Endodermal cell (in vitro differentiated cells): ENCODE measurements around the gene ABCC6. TPM values are rescaled to one million over a fixed set of nuclear protein-coding genes. Genes with fewer than 3 reads are reported as not detected.
A peak's percentile ranks its signal among the peaks of the same experiment; 100 is the strongest.
"Not testable (repeated sequence)": the region's sequence is repeated elsewhere in the genome, so short reads cannot be mapped to it uniquely, and the experiment has no call there.

Experiments
- DNase-seq: peaks from one replicate; pipeline ENCODE4 v3.0.0-alpha.2; 2017
- H3K27ac ChIP-seq: 2 replicates; pipeline ENCODE4 v1.5.1; 2013; ENCODE audit warnings: mild to moderate bottlenecking, low read depth, low read length, moderate library complexity
- H3K27me3 ChIP-seq: 2 replicates; pipeline ENCODE4 v1.6.1; 2013; ENCODE audit warnings: mild to moderate bottlenecking, low read length, moderate library complexity; ENCODE audit not compliant: insufficient read depth, control insufficient read depth, poor library complexity, severe bottlenecking
- H3K36me3 ChIP-seq: 2 replicates; pipeline ENCODE4 v1.7.0; 2013; ENCODE audit warnings: mild to moderate bottlenecking, low read length, moderate library complexity; ENCODE audit not compliant: control insufficient read depth, insufficient read depth
- H3K4me1 ChIP-seq: one replicate; pipeline ENCODE4 v1.7.0; 2013; ENCODE audit warnings: low read length; ENCODE audit not compliant: control insufficient read depth, insufficient read depth
- H3K4me3 ChIP-seq: 2 replicates; pipeline ENCODE4 v1.5.1; 2013; ENCODE audit warnings: mild to moderate bottlenecking, low read length, moderate library complexity
- H3K9ac ChIP-seq: 2 replicates; pipeline ENCODE4 v1.6.1; 2013; ENCODE audit warnings: mild to moderate bottlenecking, low read length, moderate library complexity; ENCODE audit not compliant: poor library complexity, severe bottlenecking; ENCODE audit errors: extremely low read depth
- H3K9me3 ChIP-seq: 2 replicates; pipeline ENCODE4 v1.6.1; 2013; ENCODE audit warnings: mild to moderate bottlenecking, low read length, moderate library complexity; ENCODE audit not compliant: control insufficient read depth
- H3K27ac Mint-ChIP-seq: 2 replicates; pipeline ENCODE4 v1.8.0; 2020; ENCODE audit warnings: mixed read lengths
- H3K27me3 Mint-ChIP-seq: 2 replicates; pipeline ENCODE4 v1.8.0; 2021; ENCODE audit warnings: mild to moderate bottlenecking, mixed read lengths; ENCODE audit not compliant: insufficient read depth
- H3K36me3 Mint-ChIP-seq: 2 replicates; pipeline ENCODE4 v1.8.0; 2020; ENCODE audit warnings: low read depth, mixed read lengths
- H3K4me1 Mint-ChIP-seq: 2 replicates; pipeline ENCODE4 v1.8.0; 2020; ENCODE audit warnings: mixed read lengths
- H3K4me3 Mint-ChIP-seq: 2 replicates; pipeline ENCODE4 v1.8.0; 2020; ENCODE audit warnings: mild to moderate bottlenecking, moderate library complexity, mixed read lengths
- H3K9me3 Mint-ChIP-seq: 2 replicates; pipeline ENCODE4 v1.8.0; 2020; ENCODE audit warnings: mild to moderate bottlenecking, mixed read lengths
- WGBS, 2 experiments: methylation state at CpG; one replicate each; pipeline versions ENCODE4 v1.1.5 to v1.1.7; 2013; ENCODE audit warnings: missing lambda C conversion rate in 2 of 2, mixed read lengths in 1 of 2; ENCODE audit not compliant: insufficient coverage in 1 of 2, insufficient read length in 1 of 2; 5-methylcytosine and 5-hydroxymethylcytosine counted together
- long read RNA-seq, 4 experiments: library from polyadenylated mRNA in 2 of 4; library from RNA in 1 of 4; library from capped mRNA in 1 of 4; stranded (forward) in 3 of 4; unstranded in 1 of 4; transcript quantifications; one replicate each; pipeline ENCODE4 v2.0.0, GENCODE V29; 2020 to 2021; ENCODE audit warnings: inconsistent platforms in 1 of 4
- polyA plus RNA-seq, 2 experiments: library from polyadenylated mRNA; stranded (reverse); fragments of 50-300 nt; gene quantifications; one replicate each; pipeline ENCODE4 v1.2.3, GENCODE V29; 2013
- total RNA-seq, 2 donors: library from RNA; stranded (reverse); fragmentation: NEBNext Ultra II Directional in 1 of 2; extraction: Animal tissue kit (Norgen Biotek cat#: 25700) in 1 of 2; gene quantifications; 2 replicates in 1 of 2; 3 replicates in 1 of 2; pipeline ENCODE4 v1.2.1, GENCODE V29; 2021

The ABCC6 gene
- 1 to 10 TPM; 6.5 to 7.8 TPM for total RNA-seq
- polyA plus RNA-seq (2013, experiment 1 of 2), result 4.4 TPM
- 4.1 TPM for polyA plus RNA-seq (2013, experiment 2 of 2)
- long read RNA-seq, experiment 1, partial matches to known transcripts, result 1 of 4 reads
- long read RNA-seq, experiment 1, other reads (novel, unspliced or antisense), result 0 of 4 reads
- long read RNA-seq, experiment 2, full-length matches to known transcripts, result 3 of 5 reads
- long read RNA-seq, experiment 2, partial matches to known transcripts, result 0 of 5 reads
- long read RNA-seq, experiment 2, other reads (novel, unspliced or antisense), result 2 of 5 reads
- long read RNA-seq, experiment 3, partial matches to known transcripts, result 1 of 3 reads
- long read RNA-seq, experiment 3, other reads (novel, unspliced or antisense), result 2 of 3 reads
- long read RNA-seq, experiment 4, partial matches to known transcripts, result 0 of 1 reads
- long read RNA-seq, experiment 4, other reads (novel, unspliced or antisense), result 0 of 1 reads

DNA sequence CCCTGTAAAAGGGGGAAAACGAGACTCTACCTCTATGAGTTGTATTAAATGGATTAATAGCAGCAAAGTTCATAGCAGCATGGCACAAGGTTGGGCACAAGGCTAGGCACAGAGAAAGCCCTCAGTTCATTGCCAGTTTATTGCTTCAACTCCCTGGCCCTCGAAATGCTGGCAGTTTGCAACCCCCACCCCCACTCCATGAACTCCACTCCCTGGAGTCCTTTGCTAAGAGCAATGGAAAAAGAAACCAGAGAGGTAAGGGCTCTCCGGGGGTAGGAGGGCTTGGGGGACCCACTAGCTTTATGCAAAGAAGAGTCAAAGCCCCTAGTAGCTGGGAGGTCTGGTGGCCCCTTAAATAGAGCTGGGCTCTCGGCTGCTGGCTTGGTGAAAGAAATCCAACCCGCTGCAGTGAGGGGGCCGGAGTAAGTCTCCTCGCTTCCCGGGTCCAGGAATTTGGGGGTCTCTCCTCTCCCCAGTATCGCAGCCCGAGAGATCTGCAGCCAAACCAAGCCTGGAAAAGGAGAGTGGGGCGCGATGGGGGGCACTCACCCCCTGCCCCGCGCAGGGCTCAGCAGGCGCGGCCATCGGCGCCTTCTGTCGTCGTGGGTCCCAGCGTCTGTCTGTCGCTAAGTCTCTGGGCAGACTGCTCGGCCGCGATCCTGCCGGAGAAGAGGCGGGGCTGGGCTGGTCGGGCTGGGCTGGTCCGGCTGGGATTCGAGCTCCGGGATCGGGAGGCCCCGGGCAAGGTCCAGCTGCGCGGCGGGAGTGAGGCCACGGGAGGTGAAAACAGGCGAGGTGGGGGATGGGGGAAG, at the start of gene ABCC6:
ABCC6 (minus strand) TSS at position 645 of the 812 bp plus-strand sequence; CDS start at position 585, 60 bp downstream.
- 12% methylated on average over 12 of the region's 38 CpGs; no CpG with 5 or more reads in 1 of the 2 experiments for WGBS, 2 experiments
- not testable (repeated sequence) for H3K9me3 Mint-ChIP-seq, H3K27me3 ChIP-seq, H3K36me3 Mint-ChIP-seq, H3K4me1 ChIP-seq, DNase-seq, H3K9me3 ChIP-seq, H3K27ac ChIP-seq, H3K36me3 ChIP-seq, H3K27me3 Mint-ChIP-seq, H3K4me1 Mint-ChIP-seq, H3K9ac ChIP-seq, H3K27ac Mint-ChIP-seq, H3K4me3 ChIP-seq
- peak within 1 kb of the TSS; percentile 48 for H3K4me3 Mint-ChIP-seq

DNA sequence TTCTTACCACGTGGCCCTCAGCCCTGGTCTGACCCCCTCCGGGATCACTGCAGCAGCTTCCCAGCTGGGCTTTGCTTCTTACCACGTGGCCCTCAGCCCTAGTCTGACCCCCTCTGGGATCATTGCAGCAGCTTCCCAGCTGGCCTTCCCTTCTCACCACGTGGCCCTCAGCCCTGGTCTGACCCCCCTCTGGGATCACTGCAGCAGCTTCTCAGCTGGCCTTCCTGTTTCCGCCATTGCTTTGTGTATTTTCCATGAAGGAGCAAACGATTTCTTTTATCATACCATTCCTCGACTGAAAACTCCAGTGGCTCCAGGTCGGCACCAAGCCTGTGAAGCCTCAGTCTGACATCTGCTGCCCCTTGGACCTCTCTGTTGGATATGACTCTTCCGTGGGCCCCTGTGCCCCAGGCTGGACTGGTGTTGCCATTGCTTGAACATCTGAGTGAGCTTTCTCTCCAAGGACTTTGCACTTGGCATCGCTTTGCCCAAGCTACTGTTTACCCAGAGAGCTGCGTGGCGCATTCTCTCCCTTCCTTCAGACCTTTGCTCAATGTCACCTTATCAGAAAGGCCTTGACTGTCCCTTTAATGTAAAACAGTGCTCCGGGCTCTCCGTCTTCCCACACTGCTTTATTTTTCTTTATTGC, 49.4 kb upstream of the ABCC6 start:
- not testable (repeated sequence) for H3K9me3 ChIP-seq, H3K4me3 Mint-ChIP-seq, DNase-seq, H3K27ac Mint-ChIP-seq, H3K36me3 ChIP-seq, H3K27me3 Mint-ChIP-seq, H3K27me3 ChIP-seq, H3K4me1 ChIP-seq, H3K36me3 Mint-ChIP-seq, H3K27ac ChIP-seq, H3K4me3 ChIP-seq, H3K4me1 Mint-ChIP-seq, H3K9me3 Mint-ChIP-seq, H3K9ac ChIP-seq
- no CpG with 5 or more reads among the region's 14 CpGs for WGBS, 2 experiments

DNA sequence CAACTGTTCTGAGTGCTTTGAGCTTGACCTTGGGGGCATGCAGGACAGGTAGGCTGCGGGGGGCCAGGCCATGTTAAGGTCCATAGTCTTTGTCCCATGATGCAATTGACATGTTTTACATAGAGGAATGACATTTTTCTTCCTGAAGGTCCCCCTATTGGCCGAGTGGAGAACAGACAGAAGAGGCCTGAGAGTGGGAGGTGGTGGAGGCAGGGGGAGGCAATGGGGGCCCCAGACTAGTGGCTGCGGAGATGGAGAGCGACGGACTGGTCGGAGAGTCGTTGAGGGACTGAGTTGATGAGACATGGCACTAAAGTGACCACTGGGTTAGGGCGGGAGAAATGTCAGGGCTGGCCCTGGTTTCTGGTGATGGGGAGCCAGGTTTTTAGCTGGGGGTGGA, 48.4 kb upstream of the ABCC6 start:
- not testable (repeated sequence) for H3K27ac Mint-ChIP-seq, H3K27ac ChIP-seq, H3K27me3 ChIP-seq, H3K4me1 ChIP-seq, DNase-seq, H3K27me3 Mint-ChIP-seq, H3K36me3 ChIP-seq, H3K4me3 ChIP-seq, H3K9ac ChIP-seq, H3K9me3 Mint-ChIP-seq, H3K4me3 Mint-ChIP-seq, H3K4me1 Mint-ChIP-seq, H3K9me3 ChIP-seq
- peaks cover 11% of the 10 kb centered on the region for H3K36me3 Mint-ChIP-seq
- WGBS, 2 experiments, result no CpG with 5 or more reads among the region's 8 CpGs

DNA sequence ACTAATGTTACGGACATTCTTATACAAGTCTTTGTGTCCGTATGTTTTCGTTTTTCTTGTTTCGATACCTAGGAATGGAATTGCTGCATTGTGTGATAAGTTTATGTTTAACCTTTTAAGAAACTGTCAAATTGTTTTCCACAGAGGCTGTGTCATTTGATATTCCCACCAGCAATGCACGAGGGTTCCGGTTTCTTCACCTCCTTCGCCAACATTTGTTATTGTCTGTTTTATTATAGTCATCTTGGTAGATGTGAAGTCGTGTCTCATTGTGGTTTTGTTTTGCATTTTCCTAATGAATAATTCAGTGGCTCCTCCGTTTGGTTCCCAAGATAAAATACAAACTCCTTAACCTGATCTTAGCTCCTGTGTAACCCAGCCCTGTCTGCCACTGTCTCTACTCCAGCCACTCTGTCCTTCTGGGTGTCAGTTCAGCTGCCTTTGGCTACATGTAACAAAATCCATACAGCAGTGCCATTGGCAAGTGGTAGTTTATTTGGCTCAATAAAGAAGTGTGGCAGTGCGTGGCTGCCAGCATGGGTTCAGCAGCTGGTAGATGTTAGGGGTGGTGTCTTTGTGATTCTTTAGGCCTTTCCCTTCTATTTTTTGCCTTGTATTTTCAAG, 45.0 kb upstream of the ABCC6 start:
- H3K4me3 ChIP-seq, H3K9ac ChIP-seq, H3K27ac Mint-ChIP-seq, H3K27me3 Mint-ChIP-seq, H3K9me3 Mint-ChIP-seq, H3K36me3 ChIP-seq, H3K9me3 ChIP-seq, H3K27me3 ChIP-seq, H3K4me1 Mint-ChIP-seq, H3K27ac ChIP-seq, H3K4me1 ChIP-seq, DNase-seq, H3K4me3 Mint-ChIP-seq: not testable (repeated sequence)
- H3K36me3 Mint-ChIP-seq, result peaks cover 10% of the 10 kb centered on the region
- WGBS, 2 experiments, result 97 to 100% methylated on average over 1 to 4 of the region's 10 CpGs

DNA sequence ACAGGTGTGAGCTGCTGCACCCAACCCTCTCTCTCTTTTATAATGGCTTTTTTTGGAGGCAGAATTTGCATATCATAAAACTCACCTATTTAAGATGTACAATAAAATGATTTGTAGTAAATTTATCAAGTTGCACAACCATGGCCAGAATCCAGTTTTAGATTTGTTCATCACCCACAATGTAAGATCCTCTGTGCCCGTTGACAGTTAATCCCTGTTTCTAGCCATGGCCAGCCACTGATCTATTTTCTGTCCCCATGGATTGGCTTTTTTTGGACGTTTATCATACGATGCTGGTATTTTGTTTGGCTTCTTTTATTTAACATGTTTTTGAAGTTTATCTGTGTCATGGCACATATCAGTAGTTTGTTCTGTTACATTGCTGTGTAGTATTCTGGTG, 44.4 kb upstream of the ABCC6 start:
- H3K27ac Mint-ChIP-seq, result not testable (repeated sequence)

DNA sequence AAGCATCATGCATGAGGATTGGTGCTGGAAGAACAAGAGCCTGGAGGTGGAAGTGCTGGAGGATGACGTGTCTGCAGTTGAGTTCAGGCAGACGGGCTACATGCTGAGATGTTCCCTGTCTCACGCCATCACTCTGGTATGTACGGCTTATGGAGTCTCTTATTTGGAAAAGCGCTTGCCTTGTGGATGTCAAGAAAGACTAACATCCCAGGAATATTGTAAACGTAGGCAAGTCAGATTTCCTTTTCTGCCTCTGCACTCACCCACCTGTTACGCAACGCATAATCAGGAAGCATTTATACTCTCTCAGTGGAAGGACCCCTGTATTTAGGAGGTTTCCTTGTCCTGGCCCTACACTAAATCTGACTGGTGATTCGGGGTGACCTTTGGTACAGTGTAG, 41.8 kb upstream of the ABCC6 start:
- H3K9me3 ChIP-seq, H3K4me1 Mint-ChIP-seq, H3K27ac ChIP-seq, H3K9me3 Mint-ChIP-seq, H3K4me3 Mint-ChIP-seq, H3K27ac Mint-ChIP-seq, H3K4me3 ChIP-seq, H3K27me3 Mint-ChIP-seq, H3K36me3 ChIP-seq, DNase-seq, H3K27me3 ChIP-seq, H3K4me1 ChIP-seq, H3K9ac ChIP-seq: not testable (repeated sequence)
- H3K36me3 Mint-ChIP-seq, result peaks cover 13% of the 10 kb centered on the region
- 93 to 95% methylated on average over 4 of the region's 9 CpGs for WGBS, 2 experiments

More for the DNA sequence above, 44.4 kb upstream of the ABCC6 start:
- H3K4me1 Mint-ChIP-seq, H3K9me3 ChIP-seq, DNase-seq, H3K27ac ChIP-seq, H3K9me3 Mint-ChIP-seq, H3K27me3 Mint-ChIP-seq, H3K4me3 ChIP-seq, H3K27me3 ChIP-seq, H3K9ac ChIP-seq, H3K36me3 ChIP-seq, H3K4me3 Mint-ChIP-seq, H3K4me1 ChIP-seq: not testable (repeated sequence)
- no CpG with 5 or more reads among the region's 3 CpGs for WGBS, 2 experiments
- H3K36me3 Mint-ChIP-seq, result peaks cover 13% of the 10 kb centered on the region
